Measurements from ENCODE around the gene PLA2G5. TPM values are rescaled to one million over a fixed set of nuclear protein-coding genes. Genes with fewer than 3 reads are reported as not detected.

Gene PLA2G5
- total and polyA plus RNA-seq, 2 of the 13 experiments (the other 11 are each of a cell fraction or from before 2014, with no cell fraction given), result not detected

DNA sequence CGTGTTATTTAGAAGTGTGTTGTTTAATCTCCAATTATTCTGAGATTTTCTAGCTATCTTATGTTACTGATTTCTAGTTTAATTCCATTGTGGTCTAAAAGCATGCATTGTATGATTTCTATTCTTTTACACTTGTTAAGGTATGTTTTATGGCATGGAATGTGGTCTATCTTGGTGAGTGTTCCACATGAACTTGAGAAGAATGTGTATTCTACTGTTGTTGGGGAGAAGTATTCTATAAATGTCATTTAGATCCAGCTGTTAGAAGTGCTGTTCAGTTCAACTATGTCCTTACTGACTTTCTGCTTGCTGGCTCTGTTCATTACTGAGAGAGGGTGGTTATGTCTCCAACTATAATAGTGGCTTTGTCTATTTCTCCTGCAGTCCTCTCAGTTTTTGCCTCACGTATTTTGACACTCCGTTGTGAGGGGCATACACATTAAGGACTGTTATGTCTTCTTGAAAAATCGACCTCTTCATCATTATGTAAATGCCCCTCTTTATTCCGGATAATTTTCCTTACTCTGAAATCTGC is 12.0 kb upstream of the PLA2G5 start:
- no peak overlapping the region for H3K9ac ChIP-seq (ENCODE audit: insufficient read depth, low read depth, low read length)
- intact Hi-C loops (cut with micrococcal nuclease; ENCODE audit: unreplicated experiment), result no loop called here
- H3K36me3 ChIP-seq (replicated peaks in 1 of 2; ENCODE audit: control insufficient read depth in 1 of 2, insufficient read depth in 2 of 2, low read length in 2 of 2), result no peaks in the 10 kb centered on the region
- no TSS peak for BruUV-seq (replicated peaks)
- H3K4me1 ChIP-seq (ENCODE audit: insufficient read depth, low read length), result no peaks in the 10 kb centered on the region
- POLR2A ChIA-PET, result no interaction called here
- no peaks in the 10 kb centered on the region for H4K20me1 ChIP-seq (ENCODE audit: insufficient read depth, low read length)
- H3K9me3 ChIP-seq (ENCODE audit: low read length), result no peaks in the 10 kb centered on the region
- H3K79me2 ChIP-seq (ENCODE audit: insufficient read depth, low read length), result no peaks in the 10 kb centered on the region
- H3K27ac ChIP-seq (ENCODE audit: extremely low read length, insufficient read depth, low read length), result no peak overlapping the region
- ATAC-seq (no peak), DNase-seq (ENCODE audit: low spot score) (no peak), FAIRE-seq (no peak)
- WGBS (ENCODE audit: low lambda C conversion rate), result 40% methylated on average over 5 of the region's 5 CpGs
- H3K4me3 ChIP-seq (replicated peaks in 1 of 3; ENCODE audit: insufficient read depth in 1 of 3, low read depth in 2 of 3, low read length in 3 of 3), result no peak overlapping the region
- CTCF ChIA-PET (ENCODE audit: low intra/inter-chr PET ratio, low total read pairs), result no interaction called here
- H3K27me3 ChIP-seq (ENCODE audit: control insufficient read depth in 1 of 2, insufficient read depth in 2 of 2, low read length in 2 of 2), result peaks cover 0 to 11% of the 10 kb centered on the region in 2 experiments; a peak in 1 of 5 replicates
- no peak overlapping the region for H3K4me2 ChIP-seq (ENCODE audit: low read depth, low read length)
- in situ Hi-C loops (cut with HindIII; ENCODE audit: extremely low pct_ligation_motif_present, low pct_unique_long_range_greater_than_20kb), result no loop called here
- no peak overlapping the region for H2AFZ ChIP-seq (ENCODE audit: low read length)
- TF ChIP-seq, protein P1, sequence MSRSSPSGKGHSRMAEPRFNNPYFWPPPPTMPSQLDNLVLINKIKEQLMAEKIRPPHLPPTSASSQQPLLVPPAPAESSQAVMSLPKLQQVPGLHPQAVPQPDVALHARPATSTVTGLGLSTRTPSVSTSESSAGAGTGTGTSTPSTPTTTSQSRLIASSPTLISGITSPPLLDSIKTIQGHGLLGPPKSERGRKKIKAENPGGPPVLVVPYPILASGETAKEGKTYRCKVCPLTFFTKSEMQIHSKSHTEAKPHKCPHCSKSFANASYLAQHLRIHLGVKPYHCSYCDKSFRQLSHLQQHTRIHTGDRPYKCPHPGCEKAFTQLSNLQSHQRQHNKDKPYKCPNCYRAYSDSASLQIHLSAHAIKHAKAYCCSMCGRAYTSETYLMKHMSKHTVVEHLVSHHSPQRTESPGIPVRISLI (CRISPR knock-in tag; IDR thresholded peaks at IDR 0.05; ENCODE audit: borderline replicate concordance), result no peak
- TF ChIP-seq CENPT (CRISPR knock-in tag; IDR thresholded peaks at IDR 0.05; ENCODE audit: low read depth) (no peak), HCFC1 (IDR thresholded peaks at IDR 0.05; ENCODE audit: low read depth, low read length) (no peak), CCDC6 (CRISPR knock-in tag; IDR thresholded peaks at IDR 0.05) (no peak), SOX5 (CRISPR knock-in tag; IDR thresholded peaks at IDR 0.05; ENCODE audit: borderline replicate concordance) (no peak), ZNF335 (CRISPR knock-in tag; IDR thresholded peaks at IDR 0.05) (no peak), HNF4A (CRISPR knock-in tag; IDR thresholded peaks at IDR 0.05) (no peak), TARDBP (CRISPR knock-in tag; IDR thresholded peaks at IDR 0.05) (no peak)
- TF ChIP-seq, protein P2, sequence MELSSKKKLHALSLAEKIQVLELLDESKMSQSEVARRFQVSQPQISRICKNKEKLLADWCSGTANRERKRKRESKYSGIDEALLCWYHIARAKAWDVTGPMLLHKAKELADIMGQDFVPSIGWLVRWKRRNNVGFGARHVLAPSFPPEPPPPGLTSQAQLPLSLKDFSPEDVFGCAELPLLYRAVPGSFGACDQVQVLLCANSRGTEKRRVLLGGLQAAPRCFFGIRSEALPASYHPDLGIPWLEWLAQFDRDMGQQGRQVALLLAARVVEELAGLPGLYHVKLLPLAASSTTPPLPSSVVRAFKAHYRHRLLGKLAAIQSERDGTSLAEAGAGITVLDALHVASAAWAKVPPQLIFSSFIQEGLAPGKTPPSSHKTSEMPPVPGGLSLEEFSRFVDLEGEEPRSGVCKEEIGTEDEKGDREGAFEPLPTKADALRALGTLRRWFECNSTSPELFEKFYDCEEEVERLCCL (CRISPR knock-in tag; IDR thresholded peaks at IDR 0.05; ENCODE audit: borderline replicate concordance), result no peak
- TF ChIP-seq, protein P3, sequence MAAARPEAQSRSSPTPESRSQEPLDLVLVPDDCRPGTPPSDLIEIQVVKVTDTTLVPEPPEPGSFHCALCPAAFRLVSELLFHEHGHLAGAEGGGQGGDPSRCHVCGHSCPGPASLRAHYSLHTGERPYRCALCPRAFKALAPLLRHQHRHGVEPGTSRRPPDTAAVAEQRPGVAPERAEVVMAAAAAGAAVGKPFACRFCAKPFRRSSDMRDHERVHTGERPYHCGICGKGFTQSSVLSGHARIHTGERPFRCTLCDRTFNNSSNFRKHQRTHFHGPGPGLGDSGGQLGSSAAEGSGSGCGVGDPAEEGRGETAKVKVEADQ (CRISPR knock-in tag; IDR thresholded peaks at IDR 0.05; ENCODE audit: borderline replicate concordance), result no peak
- TF ChIP-seq, protein P4, sequence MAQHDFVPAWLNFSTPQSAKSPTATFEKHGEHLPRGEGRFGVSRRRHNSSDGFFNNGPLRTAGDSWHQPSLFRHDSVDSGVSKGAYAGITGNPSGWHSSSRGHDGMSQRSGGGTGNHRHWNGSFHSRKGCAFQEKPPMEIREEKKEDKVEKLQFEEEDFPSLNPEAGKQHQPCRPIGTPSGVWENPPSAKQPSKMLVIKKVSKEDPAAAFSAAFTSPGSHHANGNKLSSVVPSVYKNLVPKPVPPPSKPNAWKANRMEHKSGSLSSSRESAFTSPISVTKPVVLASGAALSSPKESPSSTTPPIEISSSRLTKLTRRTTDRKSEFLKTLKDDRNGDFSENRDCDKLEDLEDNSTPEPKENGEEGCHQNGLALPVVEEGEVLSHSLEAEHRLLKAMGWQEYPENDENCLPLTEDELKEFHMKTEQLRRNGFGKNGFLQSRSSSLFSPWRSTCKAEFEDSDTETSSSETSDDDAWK (CRISPR knock-in tag; IDR thresholded peaks at IDR 0.05), result no peak
- TF ChIP-seq, protein P5, sequence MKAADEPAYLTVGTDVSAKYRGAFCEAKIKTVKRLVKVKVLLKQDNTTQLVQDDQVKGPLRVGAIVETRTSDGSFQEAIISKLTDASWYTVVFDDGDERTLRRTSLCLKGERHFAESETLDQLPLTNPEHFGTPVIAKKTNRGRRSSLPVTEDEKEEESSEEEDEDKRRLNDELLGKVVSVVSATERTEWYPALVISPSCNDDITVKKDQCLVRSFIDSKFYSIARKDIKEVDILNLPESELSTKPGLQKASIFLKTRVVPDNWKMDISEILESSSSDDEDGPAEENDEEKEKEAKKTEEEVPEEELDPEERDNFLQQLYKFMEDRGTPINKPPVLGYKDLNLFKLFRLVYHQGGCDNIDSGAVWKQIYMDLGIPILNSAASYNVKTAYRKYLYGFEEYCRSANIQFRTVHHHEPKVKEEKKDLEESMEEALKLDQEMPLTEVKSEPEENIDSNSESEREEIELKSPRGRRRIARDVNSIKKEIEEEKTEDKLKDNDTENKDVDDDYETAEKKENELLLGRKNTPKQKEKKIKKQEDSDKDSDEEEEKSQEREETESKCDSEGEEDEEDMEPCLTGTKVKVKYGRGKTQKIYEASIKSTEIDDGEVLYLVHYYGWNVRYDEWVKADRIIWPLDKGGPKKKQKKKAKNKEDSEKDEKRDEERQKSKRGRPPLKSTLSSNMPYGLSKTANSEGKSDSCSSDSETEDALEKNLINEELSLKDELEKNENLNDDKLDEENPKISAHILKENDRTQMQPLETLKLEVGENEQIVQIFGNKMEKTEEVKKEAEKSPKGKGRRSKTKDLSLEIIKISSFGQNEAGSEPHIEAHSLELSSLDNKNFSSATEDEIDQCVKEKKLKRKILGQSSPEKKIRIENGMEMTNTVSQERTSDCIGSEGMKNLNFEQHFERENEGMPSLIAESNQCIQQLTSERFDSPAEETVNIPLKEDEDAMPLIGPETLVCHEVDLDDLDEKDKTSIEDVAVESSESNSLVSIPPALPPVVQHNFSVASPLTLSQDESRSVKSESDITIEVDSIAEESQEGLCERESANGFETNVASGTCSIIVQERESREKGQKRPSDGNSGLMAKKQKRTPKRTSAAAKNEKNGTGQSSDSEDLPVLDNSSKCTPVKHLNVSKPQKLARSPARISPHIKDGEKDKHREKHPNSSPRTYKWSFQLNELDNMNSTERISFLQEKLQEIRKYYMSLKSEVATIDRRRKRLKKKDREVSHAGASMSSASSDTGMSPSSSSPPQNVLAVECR (CRISPR knock-in tag; IDR thresholded peaks at IDR 0.05; ENCODE audit: borderline replicate concordance), result no peak
- TF ChIP-seq, protein P6, sequence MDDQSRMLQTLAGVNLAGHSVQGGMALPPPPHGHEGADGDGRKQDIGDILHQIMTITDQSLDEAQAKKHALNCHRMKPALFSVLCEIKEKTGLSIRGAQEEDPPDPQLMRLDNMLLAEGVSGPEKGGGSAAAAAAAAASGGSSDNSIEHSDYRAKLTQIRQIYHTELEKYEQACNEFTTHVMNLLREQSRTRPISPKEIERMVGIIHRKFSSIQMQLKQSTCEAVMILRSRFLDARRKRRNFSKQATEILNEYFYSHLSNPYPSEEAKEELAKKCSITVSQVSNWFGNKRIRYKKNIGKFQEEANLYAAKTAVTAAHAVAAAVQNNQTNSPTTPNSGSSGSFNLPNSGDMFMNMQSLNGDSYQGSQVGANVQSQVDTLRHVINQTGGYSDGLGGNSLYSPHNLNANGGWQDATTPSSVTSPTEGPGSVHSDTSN (CRISPR knock-in tag; IDR thresholded peaks at IDR 0.05; ENCODE audit: borderline replicate concordance), result no peak
